B cell (primary cell): Measurements from ENCODE around the gene PATE1. TPM values are rescaled to one million over a fixed set of nuclear protein-coding genes. Genes with fewer than 3 reads are reported as not detected.

Source experiments
- ATAC-seq: fragments of 200-7000 bp; cut with Tn5 transposase; one replicate; pipeline ENCODE4 v1.10.0; 2021; ENCODE audit warnings: low read depth, mild to moderate bottlenecking, moderate number of reproducible peaks, moderate library complexity
- CTCF ChIA-PET: fragments of 350-600 bp; sonication (Branson Sonifier 250); formaldehyde crosslinking; loops from one replicate; lab custom pipeline; 2021; ENCODE audit warnings: antibody characterized with exemption, inconsistent platforms; lab: Charles Lee
- POLR2A ChIA-PET: fragments of 350-600 bp; sonication (Branson Sonifier 250); formaldehyde crosslinking; loops from one replicate; lab custom pipeline; 2021; ENCODE audit warnings: antibody characterized with exemption; lab: Charles Lee
- DNase-seq: peaks from one replicate; pipeline ENCODE4 v3.0.0; 2013
- H2AFZ ChIP-seq: 2 replicates; pipeline ENCODE4 v1.6.1; 2012; ENCODE audit warnings: mild to moderate bottlenecking, low read depth, low read length; ENCODE audit not compliant: insufficient read depth, poor library complexity, severe bottlenecking
- H3K27ac ChIP-seq, 2 donors: 1 replicate in 1 of 2; 2 replicates in 1 of 2; pipeline ENCODE4 v1.5.1; 2012 to 2013; ENCODE audit warnings: low read length in 2 of 2, mild to moderate bottlenecking in 2 of 2, moderate library complexity in 1 of 2
- H3K27me3 ChIP-seq, 4 experiments: fragments of 200-600 bp in 1 of 4; sonication (generic) in 1 of 4; replicated peaks in 1 of 4; 1 replicate in 2 of 4; 2 replicates in 2 of 4; pipeline versions ENCODE4 v1.6.1 to v1.7.0; 2013 to 2016; ENCODE audit warnings: low read length in 3 of 4, mild to moderate bottlenecking in 2 of 4, mixed read lengths in 1 of 4, moderate library complexity in 1 of 4; ENCODE audit not compliant: insufficient read depth in 4 of 4, control insufficient read depth in 3 of 4; ENCODE audit errors: control extremely low read depth in 1 of 4
- H3K36me3 ChIP-seq, 2 experiments: replicated peaks in 1 of 2; 1 replicate in 1 of 2; 2 replicates in 1 of 2; pipeline versions ENCODE4 v1.6.1 to v1.7.1; 2013; ENCODE audit warnings: low read length in 1 of 2; ENCODE audit not compliant: insufficient read depth in 2 of 2, control insufficient read depth in 1 of 2; ENCODE audit errors: control extremely low read depth in 1 of 2, extremely low read depth in 1 of 2
- H3K4me1 ChIP-seq, 2 donors: fragments of 200-600 bp in 1 of 2; sonication (generic) in 1 of 2; 1 replicate in 1 of 2; 2 replicates in 1 of 2; pipeline versions ENCODE4 v1.5.1 to v1.6.1; 2013 to 2017; ENCODE audit warnings: low read length in 2 of 2; ENCODE audit not compliant: control insufficient read depth in 2 of 2, insufficient read depth in 2 of 2
- H3K4me2 ChIP-seq: replicated peaks from 2 replicates; pipeline ENCODE3; 2012; ENCODE audit warnings: mild to moderate bottlenecking, low read depth, low read length; ENCODE audit not compliant: poor library complexity, severe bottlenecking
- H3K4me3 ChIP-seq, 5 experiments: fragments of 200-600 bp in 1 of 5; sonication (generic) in 1 of 5; 1 replicate in 3 of 5; 2 replicates in 2 of 5; pipeline versions ENCODE4 v1.5.1 to v1.7.0; 2011 to 2016; ENCODE audit warnings: low read length in 4 of 5, mild to moderate bottlenecking in 4 of 5, low read depth in 2 of 5, control low read depth in 1 of 5, moderate library complexity in 1 of 5; ENCODE audit not compliant: insufficient read depth in 1 of 5; ENCODE audit errors: control extremely low read depth in 1 of 5, extremely low read depth in 1 of 5
- H3K79me2 ChIP-seq: fragments of 200-600 bp; sonication (generic); one replicate; pipeline ENCODE4 v1.6.0; 2016; ENCODE audit warnings: low read length; ENCODE audit not compliant: control insufficient read depth, insufficient read depth
- H3K9ac ChIP-seq: fragments of 200-600 bp; sonication (generic); 2 replicates; pipeline ENCODE4 v1.6.1; 2017; ENCODE audit warnings: mild to moderate bottlenecking, low read length, moderate library complexity
- H3K9me3 ChIP-seq, 3 donors: one replicate each; pipeline versions ENCODE4 v1.6.1 to v1.7.1; 2013; ENCODE audit warnings: low read length in 2 of 3; ENCODE audit not compliant: control insufficient read depth in 2 of 3, insufficient read depth in 1 of 3; ENCODE audit errors: control extremely low read depth in 1 of 3
- H4K20me1 ChIP-seq: 2 replicates; pipeline ENCODE4 v1.6.0; 2012; ENCODE audit warnings: mild to moderate bottlenecking, low read length; ENCODE audit not compliant: insufficient read depth, control insufficient read depth, poor library complexity, severe bottlenecking
- H3K27ac Mint-ChIP-seq: one replicate; pipeline ENCODE4 v1.8.0; 2021; ENCODE audit warnings: mixed read lengths
- H3K27me3 Mint-ChIP-seq: one replicate; pipeline ENCODE4 v1.8.0; 2021; ENCODE audit warnings: mixed read lengths
- H3K4me1 Mint-ChIP-seq: one replicate; pipeline ENCODE4 v1.8.0; 2021; ENCODE audit warnings: mixed read lengths
- H3K4me3 Mint-ChIP-seq: one replicate; pipeline ENCODE4 v1.8.0; 2021; ENCODE audit warnings: mixed read lengths
- H3K9me3 Mint-ChIP-seq: one replicate; pipeline ENCODE4 v1.8.0; 2022; ENCODE audit warnings: mixed read lengths; ENCODE audit not compliant: insufficient read depth
- EZH2 ChIP-seq: IDR thresholded peaks from 2 replicates; pipeline ENCODE4 v1.6.1; 2012; ENCODE audit warnings: borderline replicate concordance, low read depth, mild to moderate bottlenecking, moderate library complexity, low read length; ENCODE audit not compliant: insufficient read depth, poor library complexity, severe bottlenecking
- WGBS: methylation state at CpG from one replicate; pipeline ENCODE4 v1.1.5; 2013; ENCODE audit warnings: missing lambda C conversion rate; ENCODE audit not compliant: insufficient coverage; 5-methylcytosine and 5-hydroxymethylcytosine counted together
- intact Hi-C: fragments of 100-400 bp; cut with micrococcal nuclease; formaldehyde crosslinking; loops from one replicate; pipeline ENCODE4 v1.10.0; 2022
- polyA plus RNA-seq: library from polyadenylated mRNA; depleted of rRNA; stranded (reverse); fragments of >200 nt; gene quantifications from 2 replicates; pipeline ENCODE4 v1.2.3, GENCODE V29; 2012
- total RNA-seq, 2 donors: library from RNA; stranded (reverse); fragments of 120-200 nt in 1 of 2; gene quantifications; 1 replicate in 1 of 2; 2 replicates in 1 of 2; pipeline versions ENCODE4 v1.2.3 to v1.2.4, GENCODE V29; 2013 to 2022
- TF ChIP-seq, protein P1 (sequence below): fragments of 200-600 bp; IDR thresholded peaks from one replicate; pipeline ENCODE4 v1.8.0; 2022; ENCODE audit warnings: antibody characterized with exemption, mild to moderate bottlenecking

Gene PATE1
- total and polyA plus RNA-seq, 2 donors (not counting 1 experiment from before 2014, with no cell fraction given), result not detected

DNA sequence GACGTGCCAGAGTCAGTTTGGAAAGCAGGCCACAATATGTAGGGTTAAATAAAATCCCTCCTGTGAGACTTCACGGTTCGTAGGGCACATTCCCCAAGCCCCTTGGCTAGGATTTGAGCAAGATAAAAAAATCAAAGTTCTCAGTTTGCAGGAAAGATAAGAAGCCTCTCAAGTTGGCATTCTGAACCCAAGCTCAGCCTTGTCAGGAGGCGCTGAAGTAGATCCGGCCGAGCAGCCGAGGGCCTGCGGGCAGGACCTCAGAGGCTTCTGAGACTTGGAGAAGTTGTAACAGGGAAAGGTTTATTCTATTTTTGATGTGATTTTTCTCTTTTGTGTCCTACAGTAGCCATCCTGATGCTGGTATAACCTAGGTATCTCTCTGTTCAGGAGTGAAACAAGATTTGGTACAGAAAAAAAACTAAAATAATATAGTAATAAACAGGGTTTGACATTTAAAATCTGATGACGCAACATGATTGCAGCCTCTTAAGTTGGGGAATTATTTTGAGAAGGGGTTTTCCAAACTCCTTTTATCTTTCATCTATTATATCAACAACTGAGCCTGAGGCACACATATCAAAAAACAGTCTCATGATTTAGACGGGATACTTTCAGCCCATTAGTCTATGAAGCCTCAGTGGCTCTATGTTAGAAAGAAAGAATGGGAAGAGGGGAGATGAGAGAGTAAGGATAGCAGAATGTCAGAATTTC is 22.4 kb downstream of the PATE1 start:
- H3K27me3 Mint-ChIP-seq, result peaks cover 8% of the 10 kb centered on the region
- WGBS, result 71% methylated on average over 6 of the region's 10 CpGs
- ChIA-PET POLR2A (no interaction called here), CTCF (no interaction called here)
- Histone ChIP-seq H3K27me3 (peaks cover 0 to 4% (median 0%) of the 10 kb centered on the region in 4 experiments), H2AFZ (no peak overlapping the region), H3K4me3 (no peak overlapping the region), H3K4me2 (no peak overlapping the region), H3K4me1 (no peaks in the 10 kb centered on the region), H4K20me1 (no peaks in the 10 kb centered on the region), H3K79me2 (no peaks in the 10 kb centered on the region), H3K9ac (no peak overlapping the region), H3K36me3 (no peaks in the 10 kb centered on the region), H3K9me3 (peaks cover 0 to 4% (median 0%) of the 10 kb centered on the region in 3 donors), H3K27ac (no peak overlapping the region)
- H3K4me1 Mint-ChIP-seq, result no peaks in the 10 kb centered on the region
- intact Hi-C loops, result no loop called here
- TF ChIP-seq, protein P1, sequence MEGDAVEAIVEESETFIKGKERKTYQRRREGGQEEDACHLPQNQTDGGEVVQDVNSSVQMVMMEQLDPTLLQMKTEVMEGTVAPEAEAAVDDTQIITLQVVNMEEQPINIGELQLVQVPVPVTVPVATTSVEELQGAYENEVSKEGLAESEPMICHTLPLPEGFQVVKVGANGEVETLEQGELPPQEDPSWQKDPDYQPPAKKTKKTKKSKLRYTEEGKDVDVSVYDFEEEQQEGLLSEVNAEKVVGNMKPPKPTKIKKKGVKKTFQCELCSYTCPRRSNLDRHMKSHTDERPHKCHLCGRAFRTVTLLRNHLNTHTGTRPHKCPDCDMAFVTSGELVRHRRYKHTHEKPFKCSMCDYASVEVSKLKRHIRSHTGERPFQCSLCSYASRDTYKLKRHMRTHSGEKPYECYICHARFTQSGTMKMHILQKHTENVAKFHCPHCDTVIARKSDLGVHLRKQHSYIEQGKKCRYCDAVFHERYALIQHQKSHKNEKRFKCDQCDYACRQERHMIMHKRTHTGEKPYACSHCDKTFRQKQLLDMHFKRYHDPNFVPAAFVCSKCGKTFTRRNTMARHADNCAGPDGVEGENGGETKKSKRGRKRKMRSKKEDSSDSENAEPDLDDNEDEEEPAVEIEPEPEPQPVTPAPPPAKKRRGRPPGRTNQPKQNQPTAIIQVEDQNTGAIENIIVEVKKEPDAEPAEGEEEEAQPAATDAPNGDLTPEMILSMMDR, result no peak
- TF ChIP-seq EZH2, result no peak
- DNase-seq, result no peak
- H3K27ac Mint-ChIP-seq, result no peak overlapping the region
- no peak for ATAC-seq
- H3K4me3 Mint-ChIP-seq, result no peak overlapping the region
- H3K9me3 Mint-ChIP-seq, result no peaks in the 10 kb centered on the region

DNA sequence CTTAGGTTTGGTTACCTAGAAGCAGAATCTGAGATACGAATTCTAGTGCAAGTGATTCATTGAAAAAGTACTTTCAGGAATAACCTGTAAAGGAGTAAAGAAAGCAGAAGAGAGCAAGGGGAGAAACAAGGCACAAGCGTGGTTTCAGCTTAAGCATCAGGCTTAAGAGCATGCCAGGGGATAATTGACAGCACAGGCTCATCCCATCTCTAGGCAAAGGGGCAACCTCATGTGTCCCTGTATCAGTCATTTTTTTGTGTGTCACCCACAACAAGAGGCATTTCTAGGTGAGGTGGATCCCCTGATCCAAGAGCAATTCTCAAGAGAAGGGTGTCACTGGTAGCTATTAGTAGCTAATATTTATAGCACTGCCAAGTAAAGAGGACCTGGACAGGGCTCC is 24.5 kb downstream of the PATE1 start:
- Histone ChIP-seq H3K9ac (no peak overlapping the region), H3K79me2 (no peaks in the 10 kb centered on the region), H2AFZ (no peak overlapping the region), H3K4me1 (no peaks in the 10 kb centered on the region), H3K4me2 (no peak overlapping the region), H3K27me3 (no peaks in the 10 kb centered on the region), H3K27ac (no peak overlapping the region), H3K4me3 (no peak overlapping the region), H4K20me1 (no peaks in the 10 kb centered on the region), H3K36me3 (no peaks in the 10 kb centered on the region), H3K9me3 (no peaks in the 10 kb centered on the region)
- ChIA-PET CTCF (no interaction called here), POLR2A (no interaction called here)
- H3K4me3 Mint-ChIP-seq, result no peak overlapping the region
- DNase-seq, result no peak
- ATAC-seq, result no peak
- H3K27me3 Mint-ChIP-seq, result peaks cover 4% of the 10 kb centered on the region
- no peaks in the 10 kb centered on the region for H3K9me3 Mint-ChIP-seq
- TF ChIP-seq EZH2, result no peak
- TF ChIP-seq, protein P1, result no peak
- WGBS, result 86% methylated on average over 2 of the region's 2 CpGs
- intact Hi-C loops, result no loop called here
- no peak overlapping the region for H3K27ac Mint-ChIP-seq
- no peaks in the 10 kb centered on the region for H3K4me1 Mint-ChIP-seq
